Measurements from ENCODE around the gene NCOA3. TPM values are rescaled to one million over a fixed set of nuclear protein-coding genes. Genes with fewer than 3 reads are reported as not detected.
"Not testable (repeated sequence)": the region's sequence is repeated elsewhere in the genome, so short reads cannot be mapped to it uniquely, and the experiment has no call there.

The NCOA3 gene
- total RNA-seq, 1 experiment from 2014 or later: 28.1 TPM

DNA sequence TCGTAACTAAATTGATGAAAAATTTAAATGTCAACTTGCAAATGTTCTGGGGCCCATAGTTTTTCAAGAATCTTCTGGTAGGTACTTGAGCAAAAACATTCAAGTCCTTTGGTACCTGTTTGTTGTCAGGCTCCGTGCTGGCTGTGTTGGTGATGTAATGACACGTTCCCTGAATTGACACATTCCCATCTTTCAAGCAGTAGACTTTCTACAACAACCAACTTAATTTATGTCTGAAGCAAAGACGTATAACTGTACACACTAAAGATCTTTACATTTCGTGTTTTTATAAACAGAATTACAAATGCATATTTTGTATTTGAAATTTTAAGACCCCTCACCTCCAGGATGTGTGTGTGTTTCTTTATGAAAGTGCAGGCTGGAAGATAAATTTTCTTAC, 49.5 kb downstream of the NCOA3 start:
- H3K9me3 ChIP-seq (replicated peaks): peaks cover 4% of the 10 kb centered on the region; the same call in 1 of the 2 replicates
- H3K4me1 ChIP-seq: peaks cover 10% of the 10 kb centered on the region
- H3K36me3 ChIP-seq: no peaks in the 10 kb centered on the region
- H3K4me3 ChIP-seq: no peak overlapping the region
- no peak overlapping the region for H3K27ac ChIP-seq
- no peak for DNase-seq
- H3K27me3 ChIP-seq: no peaks in the 10 kb centered on the region

DNA sequence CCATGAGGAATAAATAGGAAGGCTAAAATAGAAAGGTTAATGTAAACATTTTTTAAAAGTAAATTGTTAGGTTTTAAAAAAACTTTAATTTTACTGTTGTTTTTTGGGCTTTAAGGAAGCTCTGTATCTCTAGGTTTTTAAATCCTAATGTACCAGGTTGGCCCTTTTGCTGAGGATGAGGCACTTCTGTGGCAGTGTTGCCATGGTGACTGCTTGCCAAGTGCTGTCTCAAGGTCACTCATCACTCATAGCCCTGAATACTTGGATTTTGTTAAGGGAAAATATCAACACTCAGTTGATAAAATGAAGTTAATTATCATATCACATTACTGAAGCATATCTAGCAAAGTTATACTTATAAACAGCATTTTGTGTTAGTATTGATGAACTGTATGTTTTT, 50.2 kb downstream of the NCOA3 start:
- Histone ChIP-seq H3K27me3 (no peaks in the 10 kb centered on the region), H3K27ac (no peak overlapping the region), H3K9me3 (replicated peaks) (peaks cover 4% of the 10 kb centered on the region; the same call in 1 of the 2 replicates), H3K36me3 (no peaks in the 10 kb centered on the region), H3K4me1 (peaks cover 11% of the 10 kb centered on the region), H3K4me3 (no peak overlapping the region)
- DNase-seq: no peak

DNA sequence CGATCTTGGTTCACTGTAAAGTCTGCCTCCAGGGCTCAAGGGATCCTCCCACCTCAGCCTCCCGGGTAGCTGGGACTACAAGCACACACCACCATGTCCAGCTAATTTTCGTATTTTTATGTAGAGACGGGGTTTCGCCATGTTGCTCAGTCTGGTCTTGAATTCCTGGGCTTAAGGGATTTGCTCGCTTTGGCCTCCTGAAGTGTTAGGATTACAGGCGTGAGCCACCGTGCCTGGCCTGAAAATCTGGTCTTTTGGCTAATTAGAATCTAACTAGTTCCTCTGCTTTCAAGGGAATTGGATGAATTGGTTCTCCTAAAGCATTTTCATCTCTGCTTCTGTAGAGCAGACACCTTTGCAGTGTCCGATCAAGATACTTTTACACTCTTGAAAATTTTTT, 51.3 kb downstream of the NCOA3 start:
- no peak for DNase-seq
- H3K4me3 ChIP-seq: no peak overlapping the region
- H3K36me3 ChIP-seq: no peaks in the 10 kb centered on the region
- peaks cover 19% of the 10 kb centered on the region for H3K4me1 ChIP-seq
- no peaks in the 10 kb centered on the region for H3K27me3 ChIP-seq
- H3K9me3 ChIP-seq (replicated peaks): peaks cover 4% of the 10 kb centered on the region; the same call in 1 of the 2 replicates
- no peak overlapping the region for H3K27ac ChIP-seq

DNA sequence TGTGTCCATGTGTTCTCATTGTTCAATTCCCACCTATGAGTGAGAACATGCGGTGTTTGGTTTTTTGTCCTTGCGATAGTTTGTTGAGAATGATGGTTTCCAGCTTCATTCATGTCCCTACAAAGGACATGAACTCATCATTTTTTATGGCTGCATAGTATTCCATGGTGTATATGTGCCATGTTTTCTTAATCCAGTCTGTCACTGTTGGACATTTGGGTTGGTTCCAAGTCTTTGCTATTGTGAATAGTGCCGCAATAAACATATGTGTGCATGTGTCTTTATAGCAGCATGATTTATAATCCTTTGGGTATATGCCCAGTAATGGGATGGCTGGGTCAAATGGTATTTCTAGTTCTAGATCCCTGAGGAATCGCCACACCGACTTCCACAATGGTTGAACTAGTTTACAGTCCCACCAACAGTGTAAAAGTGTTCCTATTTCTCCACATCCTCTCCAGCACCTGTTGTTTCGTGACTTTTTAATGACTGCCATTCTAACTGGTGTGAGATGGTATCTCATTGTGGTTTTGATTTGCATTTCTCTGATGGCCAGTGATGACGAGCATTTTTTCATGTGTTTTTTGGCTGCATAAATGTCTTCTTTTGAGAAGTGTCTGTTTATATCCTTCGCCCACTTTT, 52.0 kb downstream of the NCOA3 start:
- not testable (repeated sequence) for H3K9me3 ChIP-seq (replicated peaks); DNase-seq; H3K27me3 ChIP-seq; H3K36me3 ChIP-seq; H3K27ac ChIP-seq; H3K4me3 ChIP-seq
- H3K4me1 ChIP-seq: peaks cover 19% of the 10 kb centered on the region

DNA sequence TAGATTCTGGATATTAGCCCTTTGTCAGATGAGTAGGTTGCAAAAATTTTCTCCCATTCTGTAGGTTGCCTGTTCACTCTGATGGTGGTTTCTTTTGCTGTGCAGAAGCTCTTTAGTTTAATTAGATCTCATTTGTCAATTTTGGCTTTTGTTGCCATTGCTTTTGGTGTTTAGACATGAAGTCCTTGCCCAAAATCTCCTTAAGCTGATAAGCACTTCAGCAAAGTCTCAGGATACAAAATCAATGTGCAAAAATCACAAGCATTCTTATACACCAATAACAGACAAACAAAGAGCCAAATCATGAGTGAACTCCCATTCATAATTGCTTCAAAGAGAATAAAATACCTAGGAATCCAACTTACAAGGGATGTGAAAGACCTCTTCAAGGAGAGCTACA, 52.6 kb downstream of the NCOA3 start:
- H3K9me3 ChIP-seq (replicated peaks); H3K27ac ChIP-seq; H3K36me3 ChIP-seq; H3K27me3 ChIP-seq; H3K4me3 ChIP-seq; DNase-seq: not testable (repeated sequence)
- peaks cover 19% of the 10 kb centered on the region for H3K4me1 ChIP-seq

DNA sequence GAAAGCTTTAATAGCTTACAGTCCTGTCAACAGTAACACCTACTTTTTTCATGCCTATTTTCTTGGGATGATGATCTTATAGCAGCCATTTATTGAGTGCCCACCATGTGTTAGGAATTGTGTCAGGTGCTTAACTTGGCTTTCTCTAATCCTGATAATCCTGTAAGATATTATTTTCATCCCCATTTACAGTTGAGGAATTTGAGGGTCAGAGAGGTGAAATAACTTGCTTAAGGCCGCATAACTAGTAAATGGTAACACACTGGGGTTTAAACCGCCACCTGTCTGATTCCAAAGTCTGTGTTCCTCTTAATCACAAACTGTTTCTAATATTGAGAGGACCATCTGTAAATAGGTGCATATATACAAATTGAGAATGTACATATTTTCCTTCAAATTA, 55.5 kb downstream of the NCOA3 start:
- H3K4me1 ChIP-seq: peaks cover 19% of the 10 kb centered on the region
- H3K27ac ChIP-seq: no peak overlapping the region
- H3K27me3 ChIP-seq: no peaks in the 10 kb centered on the region
- peaks cover 4% of the 10 kb centered on the region; the same call in 1 of the 2 replicates for H3K9me3 ChIP-seq (replicated peaks)
- DNase-seq: peak; percentile 39 to 90
- H3K36me3 ChIP-seq: no peaks in the 10 kb centered on the region
- H3K4me3 ChIP-seq: no peak overlapping the region

DNA sequence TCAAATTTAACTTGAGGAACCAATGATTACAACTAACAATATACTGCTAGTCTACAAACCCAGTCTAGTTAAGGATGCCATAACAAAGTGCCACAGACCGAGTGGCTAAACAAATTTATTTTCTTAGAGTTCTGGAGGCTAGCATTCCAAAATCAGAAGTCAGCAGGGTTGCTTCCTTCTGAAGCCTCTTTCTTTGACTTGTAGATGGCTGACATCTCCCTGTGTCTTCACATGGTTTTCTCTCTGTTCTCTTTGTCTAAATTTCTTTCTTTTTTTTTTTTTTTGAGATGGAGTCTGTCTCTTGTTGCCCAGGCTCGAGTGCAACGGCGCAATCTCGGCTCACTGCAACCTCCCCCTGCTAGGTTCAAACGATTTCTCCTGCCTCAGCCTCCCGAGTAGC, 56.1 kb downstream of the NCOA3 start:
- H3K4me1 ChIP-seq: peaks cover 19% of the 10 kb centered on the region
- no peaks in the 10 kb centered on the region for H3K36me3 ChIP-seq
- peaks cover 4% of the 10 kb centered on the region; the same call in 1 of the 2 replicates for H3K9me3 ChIP-seq (replicated peaks)
- DNase-seq: no peak
- H3K27me3 ChIP-seq: no peaks in the 10 kb centered on the region
- H3K27ac ChIP-seq: no peak overlapping the region
- no peak overlapping the region for H3K4me3 ChIP-seq

DNA sequence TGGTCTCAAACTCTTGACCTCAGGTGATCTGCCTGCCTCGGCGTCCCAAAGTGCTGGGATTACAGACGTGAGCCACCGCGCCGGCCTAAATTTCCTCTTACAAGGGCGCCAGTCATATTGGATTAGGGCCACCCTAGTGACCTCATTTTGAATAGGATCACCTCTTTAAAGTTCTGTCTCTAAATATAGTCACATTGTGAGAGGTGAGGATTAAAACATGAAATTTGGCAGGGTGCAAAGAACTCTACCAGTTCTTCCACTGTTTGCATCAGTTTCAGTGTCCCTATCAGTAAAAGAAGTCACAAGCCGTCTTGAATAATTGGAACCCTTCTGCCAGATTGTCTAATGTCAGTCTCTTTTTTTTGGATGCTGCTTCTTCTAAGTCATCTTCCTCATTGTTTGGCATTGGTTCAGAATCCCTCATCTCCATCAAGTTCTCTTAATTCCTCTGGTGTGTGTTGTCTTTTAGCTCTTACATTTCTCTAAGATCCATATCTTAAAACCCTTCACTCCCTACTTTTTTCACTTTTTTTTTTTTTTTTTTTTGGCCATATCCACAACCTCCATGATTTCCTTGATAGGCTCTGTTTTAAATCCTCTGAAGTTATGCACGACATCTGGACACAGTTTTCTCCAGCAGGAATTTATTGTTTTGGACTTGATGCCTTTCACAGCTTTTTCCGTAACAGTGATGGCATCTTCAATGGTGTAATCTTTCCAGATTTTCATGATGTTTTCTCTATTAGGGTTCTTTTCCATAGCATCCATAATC, 56.8 kb downstream of the NCOA3 start:
- Histone ChIP-seq H3K36me3 (no peaks in the 10 kb centered on the region), H3K27ac (no peak overlapping the region), H3K4me1 (peaks cover 19% of the 10 kb centered on the region), H3K9me3 (replicated peaks) (peaks cover 4% of the 10 kb centered on the region; the same call in 1 of the 2 replicates), H3K27me3 (no peaks in the 10 kb centered on the region), H3K4me3 (no peak overlapping the region)
- DNase-seq: no peak

DNA sequence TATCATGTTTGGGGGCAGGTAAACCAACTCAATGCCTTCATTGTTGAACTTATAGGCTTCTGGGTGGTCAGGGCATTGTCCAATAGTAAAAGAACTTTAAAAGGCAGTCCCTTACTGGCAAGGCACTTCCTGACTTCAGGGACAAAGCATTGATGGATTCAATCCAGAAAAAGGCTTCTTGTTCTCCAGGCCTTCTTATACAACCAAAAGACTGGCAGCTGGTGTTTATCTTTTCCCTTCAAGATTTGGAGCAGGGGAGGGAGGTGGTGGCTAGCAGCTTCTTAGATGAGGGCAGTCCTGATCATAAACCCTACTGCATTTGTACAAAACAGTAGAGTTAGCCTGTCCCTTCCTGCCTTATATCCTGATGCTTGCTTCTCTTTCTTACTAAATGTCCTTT, 57.5 kb downstream of the NCOA3 start:
- H3K27ac ChIP-seq: no peak overlapping the region
- DNase-seq: no peak
- no peaks in the 10 kb centered on the region for H3K27me3 ChIP-seq
- H3K9me3 ChIP-seq (replicated peaks): 0 out of 2 replicates have a peak, but pooled peaks cover 4% of the 10 kb centered on the region
- H3K36me3 ChIP-seq: no peaks in the 10 kb centered on the region
- H3K4me1 ChIP-seq: peaks cover 19% of the 10 kb centered on the region
- no peak overlapping the region for H3K4me3 ChIP-seq

DNA sequence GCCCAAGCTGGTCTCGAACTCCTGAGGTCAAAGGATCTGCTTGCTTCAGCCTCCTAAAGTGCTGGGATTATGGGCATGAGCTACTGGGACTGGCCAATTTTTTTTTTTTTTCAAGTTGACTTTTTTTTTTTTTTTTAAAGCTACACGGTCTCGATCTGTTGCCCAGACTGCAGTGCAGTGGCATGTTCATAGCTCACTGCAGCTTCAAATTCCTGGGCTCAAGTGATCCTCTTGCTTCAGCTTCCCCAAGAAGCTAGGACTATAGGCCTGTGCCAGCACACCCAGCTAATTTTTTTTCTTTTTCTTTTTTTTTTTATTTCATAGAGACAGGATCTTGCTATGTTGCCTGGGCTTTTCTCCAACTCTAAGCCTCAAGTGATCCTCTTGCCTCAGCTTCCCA, 59.5 kb downstream of the NCOA3 start:
- Histone ChIP-seq H3K4me3 (no peak overlapping the region), H3K4me1 (peaks cover 16% of the 10 kb centered on the region), H3K9me3 (replicated peaks) (no peaks in the 10 kb centered on the region), H3K36me3 (no peaks in the 10 kb centered on the region), H3K27me3 (no peaks in the 10 kb centered on the region), H3K27ac (no peak overlapping the region)
- no peak for DNase-seq

DNA sequence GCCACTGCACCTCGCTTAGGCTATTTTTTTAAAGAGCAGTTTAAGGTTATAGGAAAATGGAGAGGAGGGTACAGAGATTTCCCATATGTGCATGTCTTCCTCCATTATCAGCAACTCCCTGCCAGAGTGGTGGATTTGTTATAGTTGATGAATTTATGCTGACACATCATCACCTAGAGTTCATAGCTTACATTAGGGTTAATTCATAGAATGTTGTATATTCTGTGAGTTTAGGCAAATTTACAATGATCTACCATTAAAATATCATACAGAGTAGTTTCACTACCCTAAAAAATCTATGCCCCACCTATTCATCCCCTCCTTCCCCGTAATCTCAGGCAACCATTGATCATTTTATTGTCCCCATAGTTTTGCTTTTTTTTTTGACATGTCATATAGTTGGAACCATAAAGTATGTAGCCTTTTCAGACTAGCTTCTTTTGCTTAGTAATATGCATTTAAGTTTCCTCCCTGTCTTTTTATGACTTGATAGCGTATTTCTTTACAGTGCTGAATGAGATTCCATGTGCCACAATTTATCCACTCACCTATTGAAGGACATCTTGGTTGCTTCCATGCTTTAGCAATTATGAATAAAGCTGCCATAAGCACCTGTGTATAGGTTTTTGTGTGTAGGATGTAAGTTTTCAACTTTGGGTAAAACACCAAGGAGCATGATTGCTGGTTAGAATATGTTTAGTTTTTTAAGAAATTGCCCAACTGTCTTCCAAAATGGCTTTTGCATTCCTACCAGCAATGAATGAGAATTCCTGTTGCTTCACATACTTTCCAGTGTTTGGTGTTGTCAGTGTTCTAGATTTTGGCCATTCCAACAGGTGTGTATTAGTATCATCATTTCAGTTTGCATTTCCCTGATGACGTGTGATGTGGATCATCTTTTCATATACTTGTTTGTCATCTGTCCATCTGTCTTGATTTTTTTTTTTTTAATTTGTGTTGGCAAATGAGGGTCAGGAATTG, 60.2 kb downstream of the NCOA3 start:
- H3K36me3 ChIP-seq: no peaks in the 10 kb centered on the region
- H3K27me3 ChIP-seq: no peaks in the 10 kb centered on the region
- peaks cover 9% of the 10 kb centered on the region for H3K4me1 ChIP-seq
- H3K27ac ChIP-seq: no peak overlapping the region
- H3K9me3 ChIP-seq (replicated peaks): no peaks in the 10 kb centered on the region
- H3K4me3 ChIP-seq: no peak overlapping the region
- DNase-seq: no peak

DNA sequence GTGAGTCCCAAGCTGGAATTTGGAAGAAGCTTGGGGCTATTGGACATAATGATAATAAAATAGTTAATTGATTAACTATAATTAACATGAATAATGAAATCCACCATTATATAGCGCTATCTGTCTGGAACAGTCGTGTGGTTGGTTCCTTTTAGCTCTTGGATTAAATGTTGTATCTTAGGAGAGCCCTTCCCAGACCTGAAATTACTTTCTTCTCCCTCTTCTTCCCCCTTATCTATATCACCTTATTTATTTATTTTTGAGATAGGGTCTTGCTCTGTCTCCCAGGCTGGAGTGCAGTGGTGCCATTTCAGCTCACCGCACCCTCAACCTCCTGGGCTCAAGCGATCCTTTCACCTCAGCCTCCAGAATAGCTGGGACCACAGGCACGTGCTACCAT, 64.6 kb downstream of the NCOA3 start:
- H3K27me3 ChIP-seq: no peaks in the 10 kb centered on the region
- no peak for DNase-seq
- no peaks in the 10 kb centered on the region for H3K36me3 ChIP-seq

DNA sequence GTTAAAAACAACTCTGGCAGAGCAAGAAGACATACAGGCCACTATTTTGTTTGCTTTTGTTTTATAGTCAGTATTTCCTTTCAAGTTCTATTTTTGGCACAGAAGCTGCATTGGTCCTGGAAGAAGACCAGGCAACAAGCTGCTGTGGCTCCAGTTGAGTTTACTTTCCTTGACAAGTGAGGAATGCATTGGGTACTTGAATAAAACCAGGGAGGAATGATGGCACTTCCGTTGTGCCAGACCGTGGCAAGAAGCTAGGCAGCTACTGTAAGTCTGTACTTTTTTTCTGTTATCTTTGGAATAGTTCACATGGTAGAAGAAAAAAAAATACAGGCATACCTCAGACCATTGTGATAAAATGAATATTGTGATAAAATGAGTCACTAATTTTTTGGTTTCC, 66.3 kb downstream of the NCOA3 start:
- Histone ChIP-seq H3K4me3 (no peak overlapping the region), H3K9me3 (replicated peaks) (no peaks in the 10 kb centered on the region), H3K27me3 (no peaks in the 10 kb centered on the region), H3K27ac (no peak overlapping the region), H3K4me1 (peaks cover 4% of the 10 kb centered on the region; the same call in 1 of the 2 replicates), H3K36me3 (no peaks in the 10 kb centered on the region)
- DNase-seq: no peak

More for the DNA sequence above, 64.6 kb downstream of the NCOA3 start:
- Histone ChIP-seq H3K9me3 (replicated peaks) (no peaks in the 10 kb centered on the region), H3K27ac (no peak overlapping the region), H3K4me1 (peaks cover 4% of the 10 kb centered on the region; the same call in 1 of the 2 replicates), H3K4me3 (no peak overlapping the region)

DNA sequence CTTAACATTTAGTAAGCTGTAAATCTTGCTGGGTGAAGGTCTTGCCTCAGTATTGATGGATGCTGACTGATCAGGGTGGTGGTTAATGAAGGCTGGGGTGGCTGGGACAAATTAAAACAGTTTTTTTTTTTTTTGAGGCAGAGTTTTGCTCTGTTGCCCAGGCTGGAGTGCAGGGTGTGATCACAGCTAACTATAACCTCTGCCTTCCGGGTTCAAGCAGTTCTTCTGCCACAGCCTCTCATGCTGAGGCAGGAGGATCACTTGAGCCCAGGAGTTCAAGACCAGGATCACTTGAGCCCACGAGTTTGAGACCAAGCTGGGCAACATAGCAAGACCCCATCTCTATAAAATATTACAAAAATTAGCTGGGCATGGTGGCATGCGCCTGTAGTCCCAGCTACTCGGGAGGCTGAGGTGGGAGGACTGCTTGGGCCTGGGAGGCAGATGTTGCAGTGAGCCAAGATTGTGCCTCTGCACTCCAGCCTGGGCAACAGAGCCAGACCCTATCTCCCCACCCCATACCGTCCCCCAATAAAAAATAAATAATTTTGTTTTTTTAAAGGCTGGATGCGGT, 67.2 kb downstream of the NCOA3 start:
- Histone ChIP-seq H3K27ac (no peak overlapping the region), H3K27me3 (no peaks in the 10 kb centered on the region), H3K4me3 (no peak overlapping the region)

More for the DNA sequence above, 67.2 kb downstream of the NCOA3 start:
- no peak for DNase-seq
- no peaks in the 10 kb centered on the region for H3K9me3 ChIP-seq (replicated peaks)
- H3K4me1 ChIP-seq: peaks cover 6% of the 10 kb centered on the region; the same call in 1 of the 2 replicates
- no peaks in the 10 kb centered on the region for H3K36me3 ChIP-seq

All from SJCRH30 (cell line).